Measurements from ENCODE around the gene XK. TPM values are rescaled to one million over a fixed set of nuclear protein-coding genes. Genes with fewer than 3 reads are reported as not detected.
A peak's percentile ranks its signal among the peaks of the same experiment; 100 is the strongest.

The XK gene
- total and polyA plus RNA-seq, 2 of the 4 experiments (the other 2 are of a cell fraction), result under 0.01 to 0.02 TPM

DNA sequence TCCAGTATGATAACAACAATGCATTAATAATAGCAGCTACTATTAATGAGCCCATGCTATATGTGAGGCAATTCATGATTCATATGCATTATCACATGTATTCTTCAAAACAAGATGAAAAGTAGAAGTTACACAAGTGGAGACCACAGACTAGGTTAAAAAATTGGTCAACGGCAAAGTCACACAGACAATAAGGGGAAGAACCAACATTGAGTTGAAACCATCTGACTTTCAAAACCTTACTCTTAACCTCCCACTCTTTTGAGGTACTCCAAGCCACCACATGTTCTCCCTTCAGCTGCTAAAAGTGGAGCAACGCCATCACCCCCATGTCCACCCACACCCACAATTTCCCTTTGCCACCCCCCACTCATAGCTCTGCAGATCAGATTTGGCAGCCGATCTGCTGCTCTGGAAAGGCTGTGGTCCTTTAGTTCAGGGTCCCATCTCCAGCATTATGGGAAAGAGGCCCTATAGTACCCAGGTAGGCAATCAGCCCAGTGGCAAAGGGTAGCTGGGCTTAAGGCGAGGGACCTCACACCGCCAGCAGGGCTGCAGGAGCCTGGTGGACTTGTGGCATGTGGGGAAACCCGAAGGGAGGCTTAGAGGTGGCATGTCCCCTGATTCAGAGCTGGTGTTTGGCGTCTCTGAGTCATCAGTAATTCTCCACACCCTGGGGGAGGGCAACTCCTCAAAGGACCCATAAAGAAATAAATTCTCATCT lies 60.8 kb downstream of the XK start:
- in situ Hi-C loops (cut with MboI; ENCODE audit: low sequenced_read_pairs) (loop anchor here (10.0 kb wide), 1 partner anchor 428 kb away; no protein-coding TSS in a partner anchor), dilution Hi-C loops (cut with HindIII; ENCODE audit: low sequenced_read_pairs, unreplicated experiment) (no loop called here), intact Hi-C loops (cut with micrococcal nuclease) (no loop called here)
- Histone ChIP-seq H2AK9ac (replicated peaks; ENCODE audit: low read depth, low read length, poor library complexity) (no peak overlapping the region), H4K91ac (ENCODE audit: insufficient read depth, low read depth, low read length) (no peak overlapping the region), H3K9ac (ENCODE audit: low read depth, low read length) (no peak overlapping the region), H3K4me2 (ENCODE audit: low read depth, low read length) (no peak overlapping the region), H3K23ac (ENCODE audit: low read depth, low read length) (no peak overlapping the region), H2AFZ (replicated peaks; ENCODE audit: low read length, poor library complexity) (peak overlapping the region; percentile 33), H4K5ac (ENCODE audit: low read depth, low read length) (no peak overlapping the region), H3K14ac (replicated peaks; ENCODE audit: low read depth, low read length) (no peak overlapping the region), H3K27me3 (ENCODE audit: control insufficient read depth, insufficient read depth, low read length) (no peaks in the 10 kb centered on the region; the same call in 1 of the 2 replicates), H3K79me1 (ENCODE audit: low read depth in 1 of 2, low read length in 2 of 2) (no peaks in the 10 kb centered on the region), H3K9me3 (ENCODE audit: control insufficient read depth, insufficient read depth, low read length) (no peaks in the 10 kb centered on the region), H3K27ac (ENCODE audit: insufficient read depth, low read length) (no peak overlapping the region), H2BK15ac (ENCODE audit: low read depth, low read length) (no peak overlapping the region), H3K4ac (ENCODE audit: low read depth, low read length) (no peak overlapping the region), H3K36me3 (ENCODE audit: control insufficient read depth, insufficient read depth, low read length) (no peaks in the 10 kb centered on the region), H2BK120ac (ENCODE audit: low read depth, low read length) (no peak overlapping the region), H3K18ac (ENCODE audit: low read depth, low read length) (no peak overlapping the region), H2AK5ac (ENCODE audit: low read depth, low read length) (no peak overlapping the region), H4K8ac (ENCODE audit: low read depth in 2 of 2, low read length in 2 of 2) (no peak overlapping the region), H4K20me1 (ENCODE audit: insufficient read depth, low read length) (no peaks in the 10 kb centered on the region), H2BK5ac (ENCODE audit: low read depth, low read length, poor library complexity, severe bottlenecking) (no peak overlapping the region), H3K4me1 (ENCODE audit: control insufficient read depth, insufficient read depth, low read length) (no peaks in the 10 kb centered on the region), H3K4me3 (ENCODE audit: insufficient read depth, low read depth, low read length) (no peak overlapping the region), H3K56ac (ENCODE audit: extremely low read depth, insufficient read depth, low read length) (no peak overlapping the region), H3K9me1 (ENCODE audit: insufficient read depth, low read length) (no peaks in the 10 kb centered on the region), H2BK20ac (ENCODE audit: low read depth, low read length) (no peak overlapping the region)
- DNase-seq (no peak), ATAC-seq (ENCODE audit: low read depth) (no peak)
- no TSS peak for BruUV-seq (replicated peaks)
- ChIA-PET CTCF (interaction anchor here (0.9 to 1.8 kb wide), 4 partner anchors 10 to 420 kb away, joined by 3 to 21 read pairs (median 6); no protein-coding TSS in a partner anchor), POLR2A (ENCODE audit: unreplicated experiment) (no interaction called here)
- no peak for TF ChIP-seq MAZ (IDR thresholded peaks at IDR 0.05; ENCODE audit: borderline replicate concordance, low read depth, low read length)
- no peak for TF ChIP-seq CEBPB (IDR thresholded peaks at IDR 0.05; ENCODE audit: low read depth, low read length)
- no peak for TF ChIP-seq SMC3 (IDR thresholded peaks at IDR 0.05; ENCODE audit: low read depth, low read length)
- TF ChIP-seq, protein P1, sequence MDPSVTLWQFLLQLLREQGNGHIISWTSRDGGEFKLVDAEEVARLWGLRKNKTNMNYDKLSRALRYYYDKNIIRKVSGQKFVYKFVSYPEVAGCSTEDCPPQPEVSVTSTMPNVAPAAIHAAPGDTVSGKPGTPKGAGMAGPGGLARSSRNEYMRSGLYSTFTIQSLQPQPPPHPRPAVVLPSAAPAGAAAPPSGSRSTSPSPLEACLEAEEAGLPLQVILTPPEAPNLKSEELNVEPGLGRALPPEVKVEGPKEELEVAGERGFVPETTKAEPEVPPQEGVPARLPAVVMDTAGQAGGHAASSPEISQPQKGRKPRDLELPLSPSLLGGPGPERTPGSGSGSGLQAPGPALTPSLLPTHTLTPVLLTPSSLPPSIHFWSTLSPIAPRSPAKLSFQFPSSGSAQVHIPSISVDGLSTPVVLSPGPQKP (IDR thresholded peaks at IDR 0.05; ENCODE audit: borderline replicate concordance, low read depth, low read length), result no peak
- no peak for TF ChIP-seq CHD1 (IDR thresholded peaks at IDR 0.05; ENCODE audit: low read depth, low read length)
- TF ChIP-seq RAD21 (IDR thresholded peaks at IDR 0.05; ENCODE audit: low read length), result no peak
- TF ChIP-seq RCOR1 (IDR thresholded peaks at IDR 0.05; ENCODE audit: insufficient replicate concordance, low read length), result no peak
- no peak for TF ChIP-seq NFE2L2 (IDR thresholded peaks at IDR 0.05; ENCODE audit: low read depth, low read length)
- no peak for TF ChIP-seq MAFK (IDR thresholded peaks at IDR 0.05; ENCODE audit: low read depth, low read length)
- no peak for TF ChIP-seq BHLHE40 (IDR thresholded peaks at IDR 0.05; ENCODE audit: low read depth, low read length)
- TF ChIP-seq, protein P2, sequence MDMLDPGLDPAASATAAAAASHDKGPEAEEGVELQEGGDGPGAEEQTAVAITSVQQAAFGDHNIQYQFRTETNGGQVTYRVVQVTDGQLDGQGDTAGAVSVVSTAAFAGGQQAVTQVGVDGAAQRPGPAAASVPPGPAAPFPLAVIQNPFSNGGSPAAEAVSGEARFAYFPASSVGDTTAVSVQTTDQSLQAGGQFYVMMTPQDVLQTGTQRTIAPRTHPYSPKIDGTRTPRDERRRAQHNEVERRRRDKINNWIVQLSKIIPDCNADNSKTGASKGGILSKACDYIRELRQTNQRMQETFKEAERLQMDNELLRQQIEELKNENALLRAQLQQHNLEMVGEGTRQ (IDR thresholded peaks at IDR 0.05; ENCODE audit: low read depth, low read length), result no peak
- TF ChIP-seq, protein P3, sequence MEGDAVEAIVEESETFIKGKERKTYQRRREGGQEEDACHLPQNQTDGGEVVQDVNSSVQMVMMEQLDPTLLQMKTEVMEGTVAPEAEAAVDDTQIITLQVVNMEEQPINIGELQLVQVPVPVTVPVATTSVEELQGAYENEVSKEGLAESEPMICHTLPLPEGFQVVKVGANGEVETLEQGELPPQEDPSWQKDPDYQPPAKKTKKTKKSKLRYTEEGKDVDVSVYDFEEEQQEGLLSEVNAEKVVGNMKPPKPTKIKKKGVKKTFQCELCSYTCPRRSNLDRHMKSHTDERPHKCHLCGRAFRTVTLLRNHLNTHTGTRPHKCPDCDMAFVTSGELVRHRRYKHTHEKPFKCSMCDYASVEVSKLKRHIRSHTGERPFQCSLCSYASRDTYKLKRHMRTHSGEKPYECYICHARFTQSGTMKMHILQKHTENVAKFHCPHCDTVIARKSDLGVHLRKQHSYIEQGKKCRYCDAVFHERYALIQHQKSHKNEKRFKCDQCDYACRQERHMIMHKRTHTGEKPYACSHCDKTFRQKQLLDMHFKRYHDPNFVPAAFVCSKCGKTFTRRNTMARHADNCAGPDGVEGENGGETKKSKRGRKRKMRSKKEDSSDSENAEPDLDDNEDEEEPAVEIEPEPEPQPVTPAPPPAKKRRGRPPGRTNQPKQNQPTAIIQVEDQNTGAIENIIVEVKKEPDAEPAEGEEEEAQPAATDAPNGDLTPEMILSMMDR (conservative IDR thresholded peaks at IDR 0.05; ENCODE audit: low read depth, low read length), result no peak
- no peak for TF ChIP-seq RFX5 (IDR thresholded peaks at IDR 0.05; ENCODE audit: low read depth, low read length)
- no peak for TF ChIP-seq MXI1 (IDR thresholded peaks at IDR 0.05; ENCODE audit: borderline replicate concordance, low read depth, low read length)
- TF ChIP-seq FOS (IDR thresholded peaks at IDR 0.05; ENCODE audit: low read depth, low read length), result no peak
- no CpG with 5 or more reads among the region's 7 CpGs for WGBS, 2 experiments (ENCODE audit: extremely low coverage in 2 of 2, insufficient read length in 1 of 2)
